GM12878 (cell line): ENCODE results near the gene EEF1G.

Experiments used
- ATF2 ChIP-seq: IDR thresholded peaks from 2 replicates; pipeline ENCODE4 v1.6.1; 2012; ENCODE audit warnings: low read length, inconsistent platforms
- ATF3 ChIP-seq: IDR thresholded peaks from 2 replicates; pipeline ENCODE4 v1.6.1; 2011; ENCODE audit warnings: low read depth, mild to moderate bottlenecking, low read length, moderate library complexity, borderline replicate concordance; ENCODE audit errors: extremely low read depth
- CEBPB ChIP-seq, 2 experiments: fragments of 150-350 bp in 1 of 2; IDR thresholded peaks; 2 replicates each; pipeline ENCODE4 v1.6.1; 2012 to 2014; ENCODE audit warnings: low read depth in 2 of 2, low read length in 2 of 2, borderline replicate concordance in 1 of 2, inconsistent platforms in 1 of 2
- E4F1 ChIP-seq: fragments of 450-650 bp; IDR thresholded peaks from 2 replicates; pipeline ENCODE4 v1.6.1; 2018; ENCODE audit warnings: borderline replicate concordance, mild to moderate bottlenecking; ENCODE audit not compliant: partially characterized antibody
- ELK1 ChIP-seq: IDR thresholded peaks from 2 replicates; pipeline ENCODE4 v1.6.1; 2012; ENCODE audit warnings: low read depth, low read length, improper control_type of control experiment
- GABPA ChIP-seq: IDR thresholded peaks from 2 replicates; pipeline ENCODE4 v1.6.1; 2014; ENCODE audit warnings: antibody characterized with exemption, low read depth, mild to moderate bottlenecking, inconsistent platforms
- MYC ChIP-seq: IDR thresholded peaks from 2 replicates; pipeline ENCODE4 v1.6.1; 2011; ENCODE audit warnings: mild to moderate bottlenecking, low read length, moderate library complexity, inconsistent platforms; ENCODE audit not compliant: insufficient read depth, insufficient replicate concordance, insufficient read length, severe bottlenecking
- RAD21 ChIP-seq: IDR thresholded peaks from 2 replicates; pipeline ENCODE4 v1.6.1; 2011; ENCODE audit warnings: mild to moderate bottlenecking, low read depth, low read length, moderate library complexity; ENCODE audit not compliant: insufficient read depth
- RBBP5 ChIP-seq: fragments of 200-600 bp; sonication (generic); conservative IDR thresholded peaks from 2 replicates; pipeline ENCODE4 v1.6.1; 2016
- RFX5 ChIP-seq: IDR thresholded peaks from 2 replicates; pipeline ENCODE4 v1.6.1; 2011; ENCODE audit warnings: low read depth, low read length, improper control_type of control experiment
- YY1 ChIP-seq: IDR thresholded peaks from 2 replicates; pipeline ENCODE4 v1.6.1; 2011; ENCODE audit warnings: low read depth, mild to moderate bottlenecking, low read length

GRCh38 chr11:62592146-62592815, 18.6 kb upstream of the EEF1G start:
- TF ChIP-seq CEBPB (IDR thresholded peaks at IDR 0.05; ENCODE audit: borderline replicate concordance in 1 of 2, low read depth in 2 of 2, low read length in 2 of 2) (no peak), E4F1 (no peak), GABPA (no peak), ATF2 (no peak), RAD21 (no peak), RFX5 (no peak), MYC (no peak), RBBP5 (no peak), ATF3 (no peak), YY1 (no peak), ELK1 (no peak)
